SK-N-SH treated with all-trans-retinoic acid at 6 μM for 48 hours (cell line): ENCODE data around the gene PTRH1.

ENCODE experiments used
- ARNTL ChIP-seq: fragments of 450-650 bp; formaldehyde crosslinking; IDR thresholded peaks from 2 replicates; pipeline ENCODE4 v1.5.0; 2020; ENCODE audit warnings: low read depth, mild to moderate bottlenecking, moderate library complexity, borderline replicate concordance
- BACH2 ChIP-seq: fragments of 250-450 bp; sonication (Bioruptor Pico); IDR thresholded peaks from 2 replicates; pipeline ENCODE4 v1.9.0; 2021; ENCODE audit warnings: mild to moderate bottlenecking, borderline replicate concordance
- TOX ChIP-seq: fragments of 250-450 bp; sonication (Bioruptor Pico); IDR thresholded peaks from 2 replicates; pipeline ENCODE4 v1.8.0; 2021; ENCODE audit warnings: mild to moderate bottlenecking, moderate library complexity, borderline replicate concordance
- ZFP30 ChIP-seq: fragments of 450-650 bp; formaldehyde crosslinking; IDR thresholded peaks from 2 replicates; pipeline ENCODE4 v1.5.0; 2022; ENCODE audit warnings: mild to moderate bottlenecking, moderate library complexity
- TF ChIP-seq, protein P1 (sequence below): fragments of 250-450 bp; sonication (Bioruptor Pico); IDR thresholded peaks from 2 replicates; pipeline ENCODE4 v1.8.0; 2020; ENCODE audit warnings: mild to moderate bottlenecking, moderate library complexity, borderline replicate concordance

DNA sequence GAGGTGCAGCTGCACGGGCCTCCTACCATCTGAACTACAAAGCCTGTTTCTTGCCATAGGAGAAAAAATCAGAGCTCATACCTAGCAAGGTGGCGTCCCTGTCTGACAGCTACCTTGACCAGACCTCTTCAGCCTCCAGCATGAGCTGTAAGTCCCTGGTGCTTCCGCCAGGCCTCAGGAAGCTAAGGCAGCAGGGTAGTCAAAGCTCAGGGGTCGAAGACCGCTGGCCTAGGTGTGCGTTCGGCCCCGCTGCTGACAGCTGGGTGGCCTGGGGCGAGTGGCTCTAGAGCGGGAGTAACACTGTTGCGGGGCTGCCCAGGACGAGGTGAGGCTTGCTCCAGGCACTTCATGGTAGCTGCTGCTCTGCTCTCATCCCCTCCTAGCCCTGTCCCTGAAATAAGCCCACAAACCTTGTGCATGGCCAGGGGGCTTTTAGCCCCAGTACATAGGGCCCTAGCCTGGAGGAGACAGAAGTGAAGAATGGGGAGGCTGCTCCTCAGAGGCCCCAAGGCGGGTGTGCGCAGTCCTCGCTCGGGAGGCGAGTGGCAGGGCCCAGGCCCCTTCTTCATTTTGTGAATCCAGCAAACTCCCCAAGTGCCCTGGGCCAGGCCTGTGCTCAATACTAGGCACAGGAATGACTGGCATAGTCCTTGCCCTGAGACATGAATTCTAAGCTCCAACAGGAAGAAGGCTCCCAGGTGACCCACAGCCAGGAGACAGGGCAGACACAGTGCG is 14.2 kb upstream of the PTRH1 start:
- TF ChIP-seq, protein P1, sequence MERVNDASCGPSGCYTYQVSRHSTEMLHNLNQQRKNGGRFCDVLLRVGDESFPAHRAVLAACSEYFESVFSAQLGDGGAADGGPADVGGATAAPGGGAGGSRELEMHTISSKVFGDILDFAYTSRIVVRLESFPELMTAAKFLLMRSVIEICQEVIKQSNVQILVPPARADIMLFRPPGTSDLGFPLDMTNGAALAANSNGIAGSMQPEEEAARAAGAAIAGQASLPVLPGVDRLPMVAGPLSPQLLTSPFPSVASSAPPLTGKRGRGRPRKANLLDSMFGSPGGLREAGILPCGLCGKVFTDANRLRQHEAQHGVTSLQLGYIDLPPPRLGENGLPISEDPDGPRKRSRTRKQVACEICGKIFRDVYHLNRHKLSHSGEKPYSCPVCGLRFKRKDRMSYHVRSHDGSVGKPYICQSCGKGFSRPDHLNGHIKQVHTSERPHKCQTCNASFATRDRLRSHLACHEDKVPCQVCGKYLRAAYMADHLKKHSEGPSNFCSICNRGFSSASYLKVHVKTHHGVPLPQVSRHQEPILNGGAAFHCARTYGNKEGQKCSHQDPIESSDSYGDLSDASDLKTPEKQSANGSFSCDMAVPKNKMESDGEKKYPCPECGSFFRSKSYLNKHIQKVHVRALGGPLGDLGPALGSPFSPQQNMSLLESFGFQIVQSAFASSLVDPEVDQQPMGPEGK (CRISPR knock-in tag), result no peak
- TF ChIP-seq BACH2 (no peak), ARNTL (CRISPR knock-in tag) (no peak), ZFP30 (CRISPR knock-in tag) (no peak), TOX (CRISPR knock-in tag) (no peak)
